DMS153 treated with DMSO at 0.1 percent for 48 hours (cell line): ENCODE results near the gene C1RL.
A peak's percentile ranks its signal among the peaks of the same experiment; 100 is the strongest.

Experiments
- DNase-seq: peaks from one replicate; lab custom pipeline; 2025; ENCODE audit not compliant: unreplicated experiment; lab: John Stamatoyannopoulos, UW

Gene C1RL

DNA sequence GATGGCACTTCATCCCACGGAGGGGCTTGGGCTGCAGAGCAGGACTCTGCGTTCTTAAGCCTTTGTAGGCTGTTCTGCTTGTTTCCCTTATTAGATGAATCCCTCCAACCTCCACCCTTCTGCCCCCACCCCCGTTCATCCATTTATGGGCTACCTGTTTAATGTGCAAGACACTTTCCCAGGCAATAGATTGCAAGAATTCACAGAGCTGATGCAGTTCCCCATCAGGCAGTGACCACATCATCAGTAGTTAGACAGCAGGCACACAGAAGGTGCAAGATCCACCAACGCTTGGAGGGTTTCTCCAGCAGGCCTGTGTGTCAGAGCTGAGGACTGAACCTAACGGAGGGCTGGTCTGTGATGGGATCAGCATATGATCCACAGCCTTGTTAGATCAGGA, 15.5 kb downstream of the C1RL start:
- no peak for DNase-seq

DNA sequence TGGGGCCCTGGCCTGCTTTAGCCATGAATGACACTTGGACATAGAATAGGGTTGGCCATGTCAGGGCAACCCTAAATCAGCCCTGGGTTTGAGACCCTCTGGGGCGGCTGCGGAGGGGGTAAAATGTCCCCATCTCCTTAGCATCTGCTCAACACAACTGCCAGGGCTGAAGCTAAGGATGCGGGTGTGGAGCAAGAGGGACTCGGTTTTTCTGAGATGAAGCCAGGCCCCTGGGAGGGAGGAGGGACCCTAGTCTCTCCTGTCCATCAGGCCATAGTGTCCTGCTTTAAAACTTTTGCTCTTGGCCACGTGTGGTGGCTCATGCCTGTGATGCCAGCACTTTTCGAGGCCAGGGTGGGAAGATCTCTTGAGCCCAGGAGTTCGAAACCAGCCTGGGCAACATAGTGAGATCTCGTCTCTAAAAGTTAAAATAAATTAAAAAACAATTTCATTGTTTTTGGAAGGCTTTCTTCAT, 16.0 kb downstream of the C1RL start:
- no peak for DNase-seq

DNA sequence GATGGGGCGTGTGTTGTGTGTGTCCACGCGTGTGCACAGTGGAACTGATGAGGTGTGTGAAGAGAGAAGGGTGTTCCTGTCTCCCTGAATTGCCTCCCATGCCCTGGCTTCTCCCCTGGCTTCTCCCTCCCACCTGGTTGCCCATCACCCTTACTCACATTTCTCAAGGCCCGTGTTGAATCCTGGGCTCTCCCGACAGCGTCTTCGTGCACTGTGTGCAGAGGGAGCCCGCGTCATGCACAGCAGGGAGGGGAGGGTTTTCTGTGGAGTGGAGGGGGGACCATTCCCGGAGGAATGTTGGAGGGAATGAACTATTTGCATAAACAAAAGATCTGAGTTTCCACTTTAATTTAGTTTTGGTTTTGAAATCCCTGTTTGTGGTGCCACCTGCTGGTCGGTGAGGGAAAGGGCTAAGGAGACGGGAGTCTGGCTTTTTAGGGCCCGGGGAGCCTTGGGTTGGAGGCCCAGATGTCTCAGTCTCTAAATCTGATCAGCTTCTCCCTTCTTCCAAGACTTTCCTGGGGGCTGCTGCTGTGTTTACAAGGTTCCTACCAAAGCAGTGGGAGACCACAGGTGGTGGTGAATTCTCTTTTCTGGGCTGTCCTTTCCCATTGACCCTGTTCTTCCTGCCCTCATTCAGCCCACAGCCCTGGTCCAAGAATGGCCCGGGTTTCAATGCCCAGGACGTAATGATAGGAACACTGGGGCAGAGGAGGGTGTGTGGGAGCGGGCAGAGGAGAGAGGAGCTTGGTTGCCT, 16.6 kb downstream of the C1RL start, which contains the start of gene C1R:
Gene C1R, minus strand, starts transcription at position 217 of the 757 bp plus-strand sequence. Its CDS starts 57 bp downstream, at position 160.
- peak; percentile 29 for DNase-seq

DNA sequence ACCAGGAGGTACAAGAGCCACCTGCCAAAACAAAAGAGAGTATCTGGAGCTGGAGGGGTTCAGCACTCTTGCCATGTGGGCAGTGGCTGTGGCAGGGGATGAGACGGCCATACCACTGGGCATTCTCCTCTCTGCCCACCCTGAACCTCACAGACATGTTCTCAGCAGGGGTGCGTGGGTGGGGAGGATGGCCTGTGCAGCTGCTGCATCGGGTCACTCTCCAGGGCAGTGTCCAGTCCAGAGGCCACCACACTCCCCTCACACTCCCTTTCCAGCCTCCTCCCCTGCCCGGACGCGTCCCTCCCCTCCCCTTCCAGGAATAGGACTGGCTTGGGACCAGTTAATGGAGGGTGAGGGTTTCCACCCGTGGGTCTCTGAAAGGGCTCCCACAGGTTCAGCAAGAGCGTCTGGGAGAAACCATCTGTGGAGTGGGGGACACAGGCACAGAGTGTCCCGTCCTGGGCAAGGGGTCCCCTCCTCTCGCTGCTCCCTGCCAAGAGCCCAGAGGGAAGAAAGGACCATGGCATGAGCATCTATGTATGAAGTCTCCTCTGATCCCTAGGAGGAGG, 17.3 kb downstream of the C1RL start:
- no peak for DNase-seq

DNA sequence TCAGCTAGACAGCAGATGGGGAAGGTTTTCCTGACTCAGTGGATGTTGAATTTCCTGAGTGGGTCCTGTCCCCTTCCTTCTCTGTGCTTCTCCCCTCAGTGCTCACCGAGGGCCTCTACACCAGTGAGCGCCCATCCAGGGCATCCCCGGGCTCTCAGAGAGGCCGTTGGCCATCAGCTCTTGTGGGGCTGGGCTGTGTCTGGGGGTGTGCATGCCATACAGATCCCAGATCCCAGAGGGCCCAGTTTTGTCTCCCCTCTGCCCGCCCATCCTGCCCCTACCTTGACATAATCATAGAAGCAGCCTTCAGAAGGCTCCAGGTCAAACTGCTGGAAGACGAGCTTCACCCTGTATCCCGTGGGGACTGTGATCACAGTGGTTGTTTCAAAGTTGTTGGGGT, 17.8 kb downstream of the C1RL start:
- no peak for DNase-seq

DNA sequence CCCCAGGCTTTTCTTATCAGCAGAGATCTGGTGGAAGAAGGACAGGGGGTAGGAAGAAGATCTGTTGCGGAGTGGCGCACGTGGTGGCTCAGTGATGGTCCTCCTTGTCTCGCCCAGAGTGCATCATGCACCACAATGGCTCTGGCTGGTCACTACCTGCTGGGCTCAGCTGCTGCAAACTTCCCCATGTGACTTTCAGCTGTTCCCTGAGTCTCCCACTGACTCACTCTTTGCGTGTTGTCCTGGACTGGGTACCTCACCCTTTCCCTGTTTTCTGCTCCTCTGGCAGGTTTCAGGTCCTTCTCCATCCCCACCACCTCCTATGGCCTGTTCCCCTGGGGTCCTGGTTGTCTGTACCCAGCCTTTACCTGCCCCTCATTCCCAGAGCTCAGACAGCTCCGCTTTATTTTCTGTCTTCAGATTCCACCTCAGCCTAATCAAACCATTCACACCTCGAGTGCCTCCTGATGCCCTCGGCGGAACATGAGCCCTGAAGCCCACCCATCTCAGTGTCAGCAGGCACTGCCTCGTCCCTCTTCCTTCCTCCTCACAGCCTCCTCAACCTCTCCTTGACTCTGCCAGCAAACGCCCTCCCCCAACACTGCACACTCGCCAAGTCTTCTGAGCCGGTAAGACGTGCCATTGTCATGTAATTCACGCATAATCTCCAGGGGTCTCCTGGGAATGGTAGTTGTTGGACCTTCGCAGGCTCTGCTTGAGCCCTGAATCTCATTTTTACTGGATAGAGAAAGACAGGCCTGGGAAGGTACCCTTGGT, 18.6 kb downstream of the C1RL start:
- DNase-seq, result no peak

DNA sequence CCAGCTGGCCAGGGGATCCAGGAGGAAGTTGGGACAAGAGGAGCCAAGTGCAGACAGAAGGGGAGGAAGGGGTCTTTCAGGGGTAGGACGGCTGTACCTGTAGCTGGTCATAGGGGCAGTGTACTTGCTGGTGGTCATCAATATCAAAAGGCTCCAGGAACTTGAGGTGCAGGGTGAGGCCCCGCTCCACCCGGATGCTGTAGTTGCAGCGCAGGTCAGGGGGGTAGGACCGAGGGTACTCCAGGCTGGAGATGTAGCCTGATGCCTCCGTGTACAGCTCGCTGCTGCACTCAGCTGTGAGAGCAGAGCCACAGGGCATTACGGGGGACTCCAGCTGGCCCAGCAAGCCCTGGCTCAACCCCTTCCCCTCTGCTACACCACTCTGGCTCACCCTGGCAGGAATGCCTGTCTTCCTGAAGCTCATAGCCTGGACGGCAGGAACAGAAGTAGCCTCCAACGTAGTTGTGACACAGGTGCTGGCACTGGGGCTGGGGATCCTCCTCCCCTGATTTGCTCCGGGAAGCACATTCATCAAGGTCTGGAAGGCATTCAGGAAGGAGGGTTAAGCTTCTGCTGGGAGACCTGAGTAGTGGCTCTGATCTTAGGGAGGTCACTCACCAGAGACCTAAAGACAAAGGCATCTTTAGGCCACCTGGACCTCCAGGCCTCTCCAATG, 19.7 kb downstream of the C1RL start:
- no peak for DNase-seq

DNA sequence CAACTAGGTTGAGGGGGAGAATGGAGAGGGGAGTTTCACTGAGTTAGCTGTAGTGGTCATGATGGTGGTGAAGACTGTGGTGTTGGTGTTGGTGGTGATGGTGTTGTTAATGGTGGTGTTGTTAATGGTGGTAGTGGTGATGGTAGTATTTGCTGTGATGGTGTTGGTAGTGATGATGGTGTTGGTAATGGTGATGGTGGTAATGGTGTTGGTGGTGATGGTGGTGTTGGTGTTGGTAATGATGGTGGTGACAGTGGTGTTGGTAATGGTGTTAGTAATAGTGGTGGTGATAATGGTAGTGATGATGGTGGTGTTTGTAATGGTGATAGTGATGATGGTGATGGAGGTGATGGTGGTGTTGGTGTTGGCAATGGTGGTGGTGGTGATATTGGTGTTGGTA, 25.9 kb downstream of the C1RL start:
- DNase-seq, result no peak

DNA sequence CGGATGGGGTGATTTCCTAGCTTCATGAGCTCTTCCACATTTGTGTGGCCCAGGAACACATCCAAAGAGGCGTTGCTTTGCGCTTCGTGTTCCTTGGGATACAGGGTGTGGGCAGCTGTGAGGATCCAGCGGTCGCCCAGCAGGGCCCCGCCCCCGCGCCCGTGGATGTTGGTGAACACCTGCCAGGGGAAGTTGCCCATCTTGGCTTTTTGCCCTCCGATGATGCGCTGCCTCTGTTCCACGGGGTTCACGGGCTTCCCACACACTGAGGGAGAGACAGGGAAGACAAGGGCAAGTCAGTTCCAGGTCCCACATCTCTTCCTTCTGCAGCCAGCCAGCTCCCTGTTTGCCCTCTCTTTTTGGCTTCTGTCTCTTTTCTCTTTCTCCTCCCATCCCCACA, 28.0 kb downstream of the C1RL start:
- no peak for DNase-seq

DNA sequence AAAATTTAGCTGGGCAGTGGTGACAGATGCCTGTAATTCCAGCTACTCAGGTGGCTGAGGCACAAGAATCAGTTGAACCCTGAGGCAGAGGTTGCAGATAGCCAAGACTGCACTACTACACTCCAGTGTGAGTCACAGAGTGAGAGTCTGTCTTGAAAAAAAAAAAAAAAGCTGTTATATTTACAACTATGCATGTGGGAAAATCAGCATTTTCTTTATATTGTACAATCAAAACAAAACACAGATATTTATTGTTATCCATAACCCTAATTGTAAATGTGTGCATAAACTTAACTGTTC, 29.2 kb downstream of the C1RL start:
- no peak for DNase-seq

DNA sequence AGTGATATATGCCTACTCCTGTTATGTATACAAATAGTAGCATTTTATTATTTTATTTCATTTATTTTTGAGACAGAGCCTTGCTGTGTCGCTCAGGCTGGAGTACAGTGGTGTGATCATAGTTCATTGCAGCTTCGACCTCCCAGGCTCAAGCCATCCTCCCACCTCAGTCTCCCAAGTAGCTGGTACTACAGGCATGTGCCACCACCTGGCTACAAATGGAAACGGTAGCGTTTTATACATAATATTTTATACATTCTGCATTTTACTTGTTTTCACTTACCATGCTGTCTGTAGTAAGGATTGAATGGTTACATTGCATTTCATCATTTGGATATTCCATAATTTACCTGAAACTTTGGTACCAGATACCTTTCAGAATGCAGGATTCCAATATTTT, 30.9 kb downstream of the C1RL start:
- DNase-seq, result no peak

DNA sequence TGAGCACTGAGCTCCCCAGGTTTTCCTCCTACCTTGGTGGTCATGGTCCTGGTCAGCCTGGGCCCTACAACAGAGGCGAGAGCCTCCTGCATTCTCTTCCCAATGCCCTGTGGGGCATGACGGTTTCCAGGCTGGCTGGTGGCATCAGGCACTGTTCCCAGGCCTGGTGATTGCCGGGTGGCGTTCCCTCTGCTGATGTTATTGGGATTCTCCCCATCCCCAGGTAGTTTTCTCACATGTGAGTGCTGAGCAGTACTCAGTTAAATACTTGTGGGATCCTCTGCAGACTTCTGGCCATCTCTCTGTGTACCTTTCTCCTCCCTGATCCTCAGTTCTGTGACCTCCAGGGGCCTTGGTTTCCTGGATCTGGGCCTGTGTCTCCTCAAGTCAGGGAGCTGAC, 32.5 kb downstream of the C1RL start:
- DNase-seq, result no peak

DNA sequence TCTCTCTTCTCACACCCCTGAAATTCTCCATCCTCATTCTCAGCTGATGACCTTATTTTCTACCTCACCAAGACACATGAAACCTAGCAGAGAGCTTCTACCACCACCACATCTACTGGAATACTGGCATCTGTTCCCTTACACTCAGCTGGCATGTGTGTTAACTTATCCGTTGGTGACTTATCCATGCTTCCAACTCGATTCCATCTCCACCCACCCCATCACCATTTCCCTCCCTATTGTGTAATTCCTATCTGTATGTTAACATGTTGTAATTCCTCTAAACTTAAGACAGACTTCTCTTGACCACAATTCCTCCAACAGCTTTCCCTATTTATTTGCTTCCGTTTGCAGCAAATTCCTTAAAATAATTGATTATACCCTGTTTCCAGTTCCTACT, 33.1 kb downstream of the C1RL start:
- DNase-seq, result no peak

DNA sequence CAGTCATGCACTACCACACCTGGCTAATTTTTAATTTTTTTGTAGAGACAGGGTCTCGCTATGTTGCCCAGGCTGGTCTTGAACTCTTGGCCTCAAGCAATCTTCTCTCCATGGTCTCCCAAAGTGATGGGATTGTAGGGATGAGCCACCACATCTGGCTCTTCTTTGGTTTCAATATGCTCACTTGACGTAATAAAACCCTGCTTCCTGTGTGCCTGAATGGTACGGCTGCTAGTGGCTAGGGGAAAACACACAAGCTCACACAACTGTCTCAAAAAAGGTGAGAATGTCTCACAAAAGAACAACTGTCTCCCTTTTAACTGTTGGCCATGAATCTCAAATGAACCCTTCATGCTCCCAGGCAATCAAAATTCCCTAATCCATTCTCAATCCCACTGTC, 33.5 kb downstream of the C1RL start:
- no peak for DNase-seq

DNA sequence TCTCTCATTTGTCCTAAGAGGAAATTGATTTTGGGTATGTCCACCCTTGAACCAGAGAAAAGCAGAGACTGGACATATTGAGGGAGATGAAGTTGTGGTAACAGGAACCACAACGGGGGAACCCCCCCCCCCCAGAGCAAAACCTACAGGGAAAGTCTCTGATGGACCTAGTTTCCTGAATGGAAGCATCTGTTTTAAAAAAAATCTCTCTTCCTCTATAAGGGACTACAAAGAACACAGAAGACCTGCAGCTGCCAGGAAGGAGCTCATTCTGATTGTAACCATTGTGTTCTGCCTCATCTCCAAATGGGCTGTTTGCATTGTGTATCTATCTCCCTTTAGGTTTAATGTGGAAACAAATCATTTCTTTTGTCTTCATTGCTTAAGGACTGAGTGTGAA, 35.1 kb downstream of the C1RL start:
- no peak for DNase-seq

DNA sequence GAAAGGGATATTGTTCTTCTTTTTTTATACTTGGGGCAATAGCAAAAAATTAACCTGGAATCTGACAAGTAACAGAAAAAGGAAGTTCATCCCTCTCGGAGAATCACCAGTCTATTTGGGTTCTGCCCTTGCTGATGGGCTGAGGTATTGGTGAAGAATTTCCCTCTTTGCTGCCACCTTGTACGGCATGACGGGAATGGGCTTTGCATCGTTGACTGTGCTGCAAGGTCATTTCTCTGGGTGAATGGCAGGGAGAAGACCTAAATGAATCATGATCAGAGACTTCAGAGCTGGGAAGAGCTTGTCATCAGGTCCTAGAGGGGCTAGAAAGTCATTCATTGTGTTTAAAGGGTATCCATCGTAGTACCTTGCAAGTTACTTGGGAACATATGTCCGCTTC, 36.5 kb downstream of the C1RL start:
- DNase-seq, result no peak

DNA sequence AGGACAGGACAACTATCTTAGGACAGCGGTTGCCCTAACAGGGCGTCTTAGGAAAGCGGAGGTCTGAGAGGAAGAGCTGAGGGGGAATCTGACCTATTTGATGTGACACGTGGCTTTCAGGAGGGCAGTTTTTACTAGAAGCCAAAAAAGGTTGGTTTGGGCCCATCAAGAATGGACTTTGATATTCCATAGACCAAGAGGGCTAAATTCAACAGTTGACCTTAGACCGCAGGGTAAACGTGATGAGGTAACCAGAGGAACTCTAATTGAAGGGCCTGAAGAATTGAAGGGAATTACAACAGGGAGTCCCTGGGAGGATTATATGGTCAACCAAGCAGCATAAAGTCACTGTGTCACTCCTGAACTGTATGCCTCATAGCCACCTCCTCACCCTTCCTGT, 37.0 kb downstream of the C1RL start:
- DNase-seq, result no peak

DNA sequence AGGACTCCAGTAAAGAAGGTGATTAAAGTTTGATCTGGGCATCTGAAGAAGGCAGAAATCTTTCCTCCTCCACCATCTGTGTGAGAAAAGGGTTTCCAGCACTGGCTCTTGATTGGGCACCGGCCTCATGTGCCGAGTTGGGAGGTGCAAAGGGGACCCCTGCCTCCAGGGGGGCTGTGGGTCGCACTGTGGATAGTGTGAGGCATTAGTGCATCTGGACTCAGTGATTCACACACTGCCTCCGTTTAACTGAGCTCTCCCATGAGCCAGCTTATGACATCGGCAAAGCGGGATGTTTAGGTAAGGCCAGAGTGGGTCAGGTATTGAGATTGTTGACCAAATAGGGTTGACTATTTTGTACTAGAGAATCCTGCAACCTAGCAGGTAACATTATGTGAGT, 39.6 kb downstream of the C1RL start:
- DNase-seq, result no peak

DNA sequence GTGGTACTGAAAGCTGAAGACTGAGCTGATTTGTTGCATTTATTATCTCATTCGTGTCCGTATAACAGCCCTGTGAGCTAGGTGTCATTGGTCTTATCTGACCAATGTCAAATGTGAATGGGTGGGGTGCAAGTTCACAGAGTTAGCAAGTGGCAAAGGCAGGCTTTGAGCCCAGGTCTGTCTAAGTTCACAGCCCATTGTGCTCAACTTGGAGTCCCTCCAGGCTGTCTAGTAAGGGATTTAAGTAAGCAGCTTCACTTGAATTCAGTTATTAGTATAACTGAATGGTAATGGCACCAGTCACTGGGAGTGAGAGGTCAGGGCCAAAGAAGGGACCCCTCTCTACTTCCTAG, 40.0 kb downstream of the C1RL start:
- DNase-seq, result no peak

DNA sequence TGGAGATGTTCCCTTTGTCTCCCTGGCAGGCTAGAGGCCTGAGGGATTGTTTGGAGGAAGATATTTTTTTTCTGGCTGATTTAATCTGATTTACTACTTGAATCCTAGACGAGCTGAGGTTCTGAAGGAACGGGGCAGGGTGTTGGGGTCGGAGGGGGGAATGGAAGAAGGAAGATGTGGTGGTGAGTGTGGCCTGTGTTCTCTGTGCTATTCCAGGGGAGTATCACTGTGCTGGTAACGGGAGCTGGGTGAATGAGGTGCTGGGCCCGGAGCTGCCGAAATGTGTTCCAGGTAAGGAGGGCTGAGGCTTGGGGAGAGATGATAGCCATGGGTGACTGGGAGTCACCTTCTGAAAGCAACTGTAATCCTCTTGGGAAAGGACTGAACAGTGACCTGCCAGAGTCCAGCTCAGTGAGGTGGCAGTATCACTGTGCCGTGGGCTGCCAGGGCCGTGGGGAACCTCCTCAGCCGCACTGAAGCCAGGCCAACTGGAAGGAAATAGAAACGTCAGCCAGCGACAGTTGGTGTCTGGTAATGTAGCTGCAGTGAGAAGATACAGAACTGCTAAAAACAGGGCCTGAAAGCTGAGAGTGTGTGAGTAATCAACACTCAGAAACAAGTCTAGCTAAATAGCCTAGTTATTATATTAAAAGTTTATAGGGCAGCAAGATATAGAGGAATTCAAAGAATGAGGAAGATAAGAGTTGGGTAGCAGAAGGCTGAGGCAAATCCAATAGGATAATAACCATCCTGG, 40.6 kb downstream of the C1RL start:
- no peak for DNase-seq

DNA sequence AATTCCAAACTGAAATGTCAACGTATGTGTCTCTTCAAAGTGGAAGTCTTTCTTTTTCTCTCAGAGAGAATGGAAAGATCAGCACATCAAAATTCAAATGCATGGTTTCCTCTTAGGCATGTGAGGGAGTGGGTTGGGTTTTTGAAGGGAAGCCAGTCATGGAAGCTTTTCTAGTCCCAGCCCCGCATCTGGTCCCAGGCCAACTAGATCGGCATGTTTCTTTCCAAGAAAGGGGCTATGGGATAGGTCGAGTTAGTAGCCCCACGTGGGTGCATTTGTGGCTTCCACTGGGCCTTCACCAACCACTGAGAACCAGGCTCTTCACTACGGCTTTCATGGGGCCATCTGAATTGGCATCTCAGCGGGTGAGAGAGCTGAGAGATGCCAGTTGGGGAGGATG, 41.9 kb downstream of the C1RL start:
- DNase-seq, result no peak
